ENCODE results near the gene ALDH3A1. TPM values are rescaled to one million over a fixed set of nuclear protein-coding genes. Genes with fewer than 3 reads are reported as not detected.

Gene ALDH3A1
- total RNA-seq, 1 experiment from 2014 or later: 0.39 TPM

GRCh38 chr17:19725486-19725885, 22.6 kb downstream of the ALDH3A1 start:
- no peak overlapping the region for H3K27ac ChIP-seq (ENCODE audit: insufficient read length, low read depth, low read length)
- TF ChIP-seq, protein P1, sequence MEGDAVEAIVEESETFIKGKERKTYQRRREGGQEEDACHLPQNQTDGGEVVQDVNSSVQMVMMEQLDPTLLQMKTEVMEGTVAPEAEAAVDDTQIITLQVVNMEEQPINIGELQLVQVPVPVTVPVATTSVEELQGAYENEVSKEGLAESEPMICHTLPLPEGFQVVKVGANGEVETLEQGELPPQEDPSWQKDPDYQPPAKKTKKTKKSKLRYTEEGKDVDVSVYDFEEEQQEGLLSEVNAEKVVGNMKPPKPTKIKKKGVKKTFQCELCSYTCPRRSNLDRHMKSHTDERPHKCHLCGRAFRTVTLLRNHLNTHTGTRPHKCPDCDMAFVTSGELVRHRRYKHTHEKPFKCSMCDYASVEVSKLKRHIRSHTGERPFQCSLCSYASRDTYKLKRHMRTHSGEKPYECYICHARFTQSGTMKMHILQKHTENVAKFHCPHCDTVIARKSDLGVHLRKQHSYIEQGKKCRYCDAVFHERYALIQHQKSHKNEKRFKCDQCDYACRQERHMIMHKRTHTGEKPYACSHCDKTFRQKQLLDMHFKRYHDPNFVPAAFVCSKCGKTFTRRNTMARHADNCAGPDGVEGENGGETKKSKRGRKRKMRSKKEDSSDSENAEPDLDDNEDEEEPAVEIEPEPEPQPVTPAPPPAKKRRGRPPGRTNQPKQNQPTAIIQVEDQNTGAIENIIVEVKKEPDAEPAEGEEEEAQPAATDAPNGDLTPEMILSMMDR (conservative IDR thresholded peaks at IDR 0.05): no peak
- H4K5ac ChIP-seq (ENCODE audit: insufficient read length, low read depth, low read length): no peak overlapping the region
- H3T11ph ChIP-seq (ENCODE audit: low read length): no peak overlapping the region
- no peaks in the 10 kb centered on the region for H3K9me3 ChIP-seq (ENCODE audit: control insufficient read depth, low read depth, low read length)
- no peaks in the 10 kb centered on the region for H3K36me3 Mint-ChIP-seq (ENCODE audit: insufficient read depth in 1 of 3, low read depth in 3 of 3)
- H2AK5ac ChIP-seq (ENCODE audit: insufficient read length, low read length): no peak overlapping the region
- H2BK15ac ChIP-seq (ENCODE audit: low read depth, low read length): no peak overlapping the region
- H3K23me2 ChIP-seq (ENCODE audit: insufficient read length, low read depth, low read length, poor library complexity, severe bottlenecking): no peaks in the 10 kb centered on the region
- H3K14ac ChIP-seq (ENCODE audit: insufficient read depth, low read length): no peak overlapping the region
- H4K8ac ChIP-seq (replicated peaks; ENCODE audit: insufficient read length, low read depth, low read length): no peak overlapping the region
- no peak overlapping the region for H4K91ac ChIP-seq (ENCODE audit: insufficient read length, low read depth, low read length)
- H2BK5ac ChIP-seq (ENCODE audit: insufficient read length, low read length): no peak overlapping the region
- no peaks in the 10 kb centered on the region for H3K79me2 ChIP-seq (ENCODE audit: insufficient read depth, low read length)
- no peaks in the 10 kb centered on the region for H3K9me3 Mint-ChIP-seq
- H2BK120ac ChIP-seq (ENCODE audit: low read depth, low read length, poor library complexity, severe bottlenecking): no peak overlapping the region
- H3K4me2 ChIP-seq (ENCODE audit: insufficient read depth, insufficient read length, low read length): no peak overlapping the region
- no peaks in the 10 kb centered on the region for H3K4me1 ChIP-seq (ENCODE audit: insufficient read depth, low read length)
- no peaks in the 10 kb centered on the region for H4K20me1 ChIP-seq (ENCODE audit: control insufficient read depth, insufficient read depth, insufficient read length)
- H3K27ac Mint-ChIP-seq: no peak overlapping the region
- DNase-seq: no peak
- H3K4me3 Mint-ChIP-seq: no peak overlapping the region
- no peak overlapping the region for H2BK12ac ChIP-seq (ENCODE audit: insufficient read length, low read depth, low read length)
- no peak overlapping the region for H3K9ac ChIP-seq (ENCODE audit: extremely low read depth, insufficient read length, low read length)
- no peak overlapping the region for H3K23ac ChIP-seq (ENCODE audit: insufficient read length, low read depth, low read length)
- H3K4me1 Mint-ChIP-seq: peaks cover 0 to 6% of the 10 kb centered on the region in 2 experiments; a peak in 2 of 4 replicates
- no peak overlapping the region for H3K56ac ChIP-seq (ENCODE audit: insufficient read length, low read depth, low read length)
- H3K4ac ChIP-seq (ENCODE audit: low read depth, low read length): no peak overlapping the region
- H2AFZ ChIP-seq (ENCODE audit: low read length): no peak overlapping the region
- no peaks in the 10 kb centered on the region for H3K27me3 ChIP-seq (ENCODE audit: insufficient read depth, low read length)
- no peaks in the 10 kb centered on the region for H3K79me1 ChIP-seq (ENCODE audit: insufficient read depth, low read depth, low read length, poor library complexity, severe bottlenecking)
- peaks cover 3% of the 10 kb centered on the region for H3K27me3 Mint-ChIP-seq (ENCODE audit: low read depth)
- WGBS (ENCODE audit: extremely low coverage, insufficient read length, low lambda C conversion rate): no CpG with 5 or more reads among the region's 5 CpGs
- no peak overlapping the region for H2BK20ac ChIP-seq (ENCODE audit: low read depth, low read length, poor library complexity, severe bottlenecking)
- no peak overlapping the region for H3K18ac ChIP-seq (ENCODE audit: insufficient read length, low read depth, low read length)
